GM12891 (cell line): ENCODE measurements around the gene ADGRL3.

Experiments used
- DNase-seq: peaks from one replicate; pipeline ENCODE4 v3.0.0; 2011; ENCODE audit warnings: low spot score; ENCODE audit not compliant: insufficient read length
- FAIRE-seq: peaks from 2 replicates; lab custom pipeline; 2011; peaks lifted over from hg19 to GRCh38; lab: Jason Lieb, UNC
- PAX5 ChIP-seq: IDR thresholded peaks from 2 replicates; pipeline ENCODE4 v1.6.1; 2011; ENCODE audit warnings: low read length, moderate library complexity, mild to moderate bottlenecking; ENCODE audit not compliant: insufficient read depth, severe bottlenecking
- POLR2A ChIP-seq: IDR thresholded peaks from 2 replicates; pipeline ENCODE4 v1.6.1; 2011; ENCODE audit warnings: low read depth, low read length, control low read depth
- POLR2AphosphoS5 ChIP-seq: IDR thresholded peaks from 2 replicates; pipeline ENCODE4 v1.6.1; 2011; ENCODE audit warnings: low read depth, low read length, control low read depth
- POU2F2 ChIP-seq: IDR thresholded peaks from 2 replicates; pipeline ENCODE4 v1.6.1; 2011; ENCODE audit warnings: low read depth, mild to moderate bottlenecking, control low read depth, low read length, moderate library complexity
- SPI1 ChIP-seq: IDR thresholded peaks from 2 replicates; pipeline ENCODE4 v1.6.1; 2011; ENCODE audit warnings: low read depth, low read length, control low read depth
- TAF1 ChIP-seq: IDR thresholded peaks from 2 replicates; pipeline ENCODE4 v1.6.1; 2011; ENCODE audit warnings: low read depth, low read length, control low read depth

Gene ADGRL3

GRCh38 chr4:61446941-61447340 lies 246.8 kb downstream of the ADGRL3 start:
- DNase-seq (no peak), FAIRE-seq (no peak)
- TF ChIP-seq POLR2AphosphoS5 (no peak), TAF1 (no peak), PAX5 (no peak), POU2F2 (no peak), POLR2A (no peak), SPI1 (no peak)

DNA sequence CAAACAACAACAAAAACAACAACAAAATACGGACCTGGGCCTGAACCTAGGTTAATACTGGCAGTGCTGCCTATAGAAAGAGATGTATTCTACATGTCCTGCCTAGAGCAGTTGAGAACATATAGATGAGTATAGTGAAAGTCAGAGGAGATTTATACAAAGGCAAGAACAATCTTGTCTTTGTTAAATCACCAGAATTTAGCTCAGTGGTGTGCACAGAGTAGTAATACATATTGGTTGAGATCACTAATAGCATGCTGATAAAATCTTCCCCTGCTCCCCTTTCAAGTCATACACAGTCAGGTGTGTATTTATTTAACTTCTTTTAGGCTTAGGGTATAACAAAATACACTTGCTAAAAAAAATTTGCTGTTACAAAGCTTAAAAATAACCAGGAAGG lies 247.8 kb downstream of the ADGRL3 start:
- TF ChIP-seq POLR2A, result no peak
- no peak for TF ChIP-seq POLR2AphosphoS5
- DNase-seq (no peak), FAIRE-seq (no peak)

DNA sequence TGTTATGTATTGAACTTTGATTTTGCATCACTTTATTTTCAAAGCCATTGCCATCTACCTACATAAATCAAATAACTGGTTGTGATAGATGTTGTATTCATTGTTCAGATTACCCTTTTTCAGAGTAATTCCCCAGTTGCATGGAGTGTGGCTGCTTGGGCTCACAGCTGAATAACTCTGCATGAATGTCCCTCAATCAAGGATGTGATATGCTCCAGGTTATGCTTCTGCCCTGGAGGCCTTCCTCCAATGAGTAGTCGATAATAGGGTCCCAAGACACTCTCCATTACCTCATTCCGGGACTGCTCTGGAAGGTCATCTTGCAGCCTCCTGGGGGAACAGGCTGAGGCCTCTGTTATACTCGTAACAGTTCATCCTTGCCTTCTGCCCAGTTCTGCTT lies 251.8 kb downstream of the ADGRL3 start:
- DNase-seq (no peak), FAIRE-seq (no peak)
- TF ChIP-seq POU2F2 (no peak), TAF1 (no peak), PAX5 (no peak), POLR2A (no peak), SPI1 (no peak), POLR2AphosphoS5 (no peak)

GRCh38 chr4:61461956-61462355 lies 261.8 kb downstream of the ADGRL3 start:
- DNase-seq (no peak), FAIRE-seq (no peak)
- TF ChIP-seq POLR2A, result no peak
- no peak for TF ChIP-seq POU2F2
- no peak for TF ChIP-seq SPI1
- no peak for TF ChIP-seq PAX5
- TF ChIP-seq POLR2AphosphoS5, result no peak
- no peak for TF ChIP-seq TAF1

DNA sequence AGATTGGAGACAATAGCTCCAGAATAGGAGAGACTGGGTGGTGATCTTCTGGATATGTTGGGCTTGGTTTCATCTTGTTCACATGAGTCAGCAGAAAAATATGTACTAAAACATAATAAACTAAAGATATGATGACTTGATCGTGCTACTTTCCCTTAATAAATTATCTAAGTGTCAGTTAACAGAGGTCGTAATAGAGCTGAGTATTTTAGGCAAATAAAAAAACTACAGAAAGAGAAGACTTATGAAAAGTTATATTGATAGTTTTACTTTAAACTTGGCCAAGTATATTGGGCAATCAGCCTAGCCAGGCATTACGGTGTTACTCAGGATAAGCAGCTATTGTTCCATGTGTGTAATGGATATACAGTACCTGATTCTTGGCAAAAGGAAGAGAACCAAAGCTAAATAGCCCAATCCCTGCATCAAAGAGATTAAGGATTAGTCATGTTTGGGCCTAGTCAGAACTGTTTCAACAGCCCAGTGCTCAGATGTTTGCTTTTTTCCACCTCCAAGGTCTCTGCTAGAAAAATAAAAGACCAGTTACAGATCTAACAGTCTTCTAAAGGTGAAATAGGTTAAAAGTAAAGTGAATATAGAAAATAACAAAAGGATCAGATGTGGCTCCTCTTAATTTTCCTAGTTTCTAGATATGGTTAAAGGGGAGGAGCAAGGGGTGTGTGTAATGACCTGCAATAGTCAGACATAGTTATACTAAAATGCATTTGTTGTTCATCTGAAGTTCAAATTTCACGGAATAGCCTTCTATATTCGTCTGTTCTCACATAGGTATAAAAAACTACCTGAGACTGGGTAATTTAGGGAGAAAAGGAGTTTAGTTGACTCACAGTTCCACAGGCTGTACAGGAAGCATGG lies 262.6 kb downstream of the ADGRL3 start:
- no peak for TF ChIP-seq POLR2AphosphoS5
- no peak for TF ChIP-seq TAF1
- TF ChIP-seq POLR2A, result no peak
- TF ChIP-seq SPI1, result no peak
- no peak for TF ChIP-seq POU2F2
- TF ChIP-seq PAX5, result no peak
- no peak for FAIRE-seq
- no peak for DNase-seq

GRCh38 chr4:61468024-61468720 lies 268.0 kb downstream of the ADGRL3 start:
- FAIRE-seq (no peak), DNase-seq (no peak)
- TF ChIP-seq POU2F2, result no peak

- DNase-seq (no peak), FAIRE-seq (no peak)
- no peak for TF ChIP-seq SPI1
- TF ChIP-seq PAX5, result no peak
- TF ChIP-seq POLR2AphosphoS5, result no peak
- no peak for TF ChIP-seq TAF1
- TF ChIP-seq POU2F2, result no peak
- TF ChIP-seq POLR2A, result no peak
Observed at GRCh38 chr4:61473306-61473705, 273.2 kb downstream of the ADGRL3 start.

- no peak for TF ChIP-seq SPI1
- FAIRE-seq (no peak), DNase-seq (no peak)
Observed at GRCh38 chr4:61478340-61478739, 278.2 kb downstream of the ADGRL3 start.

GRCh38 chr4:61485056-61485455 lies 284.9 kb downstream of the ADGRL3 start:
- DNase-seq, result no peak
- no peak for TF ChIP-seq SPI1
- TF ChIP-seq POU2F2, result no peak
- no peak for TF ChIP-seq POLR2AphosphoS5
- no peak for TF ChIP-seq TAF1
- no peak for TF ChIP-seq PAX5
- no peak for TF ChIP-seq POLR2A
- FAIRE-seq, result no peak

DNA sequence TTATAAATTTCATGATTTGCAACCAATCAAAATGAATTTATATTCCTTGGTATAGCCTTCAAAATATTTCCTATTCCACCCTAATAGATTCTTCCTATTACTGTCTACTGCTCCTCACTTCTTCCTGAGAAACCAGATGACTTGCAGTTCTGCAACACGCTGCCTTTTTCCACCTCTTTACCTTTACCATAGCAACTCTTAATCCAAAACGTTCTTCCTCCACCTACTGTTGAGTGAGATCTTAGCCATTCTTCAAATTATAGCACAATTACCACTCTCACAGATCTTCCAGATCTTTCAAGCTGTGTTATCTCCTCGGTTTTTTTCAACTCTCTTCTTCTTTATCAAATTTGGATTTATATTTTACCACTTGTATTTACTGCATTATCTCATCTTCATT lies 289.8 kb downstream of the ADGRL3 start:
- FAIRE-seq, result no peak
- DNase-seq, result no peak
- TF ChIP-seq SPI1 (no peak), POU2F2 (no peak), POLR2AphosphoS5 (no peak), POLR2A (no peak), PAX5 (no peak), TAF1 (no peak)

DNA sequence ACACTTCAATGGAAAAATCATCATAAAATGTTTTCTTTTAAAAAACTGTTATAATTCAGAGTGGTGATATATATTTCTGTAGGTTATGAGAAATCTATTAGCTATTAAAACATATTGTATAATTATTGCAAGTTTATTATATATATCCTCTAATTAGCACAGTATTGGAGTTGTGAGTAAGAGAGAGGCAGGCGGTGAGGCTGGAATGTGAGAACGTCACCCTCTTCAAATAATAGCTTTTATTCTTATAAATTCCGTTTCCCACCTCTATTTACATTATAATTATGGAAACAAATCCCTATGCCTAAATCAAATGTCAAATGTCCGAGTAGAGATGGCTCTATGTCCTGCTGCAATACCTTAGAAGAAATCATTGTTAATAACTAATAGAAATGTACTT lies 292.9 kb downstream of the ADGRL3 start:
- no peak for DNase-seq
- TF ChIP-seq POLR2AphosphoS5 (no peak), POLR2A (no peak), POU2F2 (no peak)
- no peak for FAIRE-seq
